Measurements from ENCODE around the gene DNAH5.

DNA sequence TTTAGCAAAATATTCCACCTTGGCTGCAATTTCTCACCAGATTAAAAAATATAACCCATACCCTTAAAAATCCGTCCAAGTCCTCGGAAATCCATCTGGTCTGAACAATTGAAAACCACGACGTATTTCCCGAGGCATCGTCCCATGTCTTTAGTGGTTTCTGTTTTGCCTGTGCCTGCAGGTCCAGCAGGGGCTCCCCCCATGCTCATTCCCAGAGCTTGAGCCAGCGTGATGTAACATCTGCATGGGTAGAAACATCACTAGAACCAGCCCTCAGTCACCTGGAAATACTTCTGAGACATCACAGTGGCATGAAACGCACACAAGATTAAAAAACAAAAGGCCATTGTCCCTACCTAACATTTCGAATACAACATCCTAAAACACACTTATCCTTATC lies 114.0 kb downstream of the DNAH5 start:
- TF ChIP-seq, protein P1, sequence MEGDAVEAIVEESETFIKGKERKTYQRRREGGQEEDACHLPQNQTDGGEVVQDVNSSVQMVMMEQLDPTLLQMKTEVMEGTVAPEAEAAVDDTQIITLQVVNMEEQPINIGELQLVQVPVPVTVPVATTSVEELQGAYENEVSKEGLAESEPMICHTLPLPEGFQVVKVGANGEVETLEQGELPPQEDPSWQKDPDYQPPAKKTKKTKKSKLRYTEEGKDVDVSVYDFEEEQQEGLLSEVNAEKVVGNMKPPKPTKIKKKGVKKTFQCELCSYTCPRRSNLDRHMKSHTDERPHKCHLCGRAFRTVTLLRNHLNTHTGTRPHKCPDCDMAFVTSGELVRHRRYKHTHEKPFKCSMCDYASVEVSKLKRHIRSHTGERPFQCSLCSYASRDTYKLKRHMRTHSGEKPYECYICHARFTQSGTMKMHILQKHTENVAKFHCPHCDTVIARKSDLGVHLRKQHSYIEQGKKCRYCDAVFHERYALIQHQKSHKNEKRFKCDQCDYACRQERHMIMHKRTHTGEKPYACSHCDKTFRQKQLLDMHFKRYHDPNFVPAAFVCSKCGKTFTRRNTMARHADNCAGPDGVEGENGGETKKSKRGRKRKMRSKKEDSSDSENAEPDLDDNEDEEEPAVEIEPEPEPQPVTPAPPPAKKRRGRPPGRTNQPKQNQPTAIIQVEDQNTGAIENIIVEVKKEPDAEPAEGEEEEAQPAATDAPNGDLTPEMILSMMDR (IDR thresholded peaks at IDR 0.05), result no peak
- TF ChIP-seq EZH2 (IDR thresholded peaks at IDR 0.05; ENCODE audit: borderline replicate concordance, insufficient read depth, low read depth, low read length, poor library complexity, severe bottlenecking), result no peak
